OCI-LY7 (cell line): Measurements from ENCODE around the gene ITPA.

Experiments
- CTCF ChIP-seq: fragments of 200-600 bp; sonication (generic); conservative IDR thresholded peaks from 2 replicates; pipeline ENCODE4 v1.5.1; 2014; ENCODE audit warnings: mild to moderate bottlenecking, antibody characterized with exemption, low read length, moderate library complexity, mixed read lengths
- EZH2phosphoT487 ChIP-seq: fragments of 200-600 bp; sonication (generic); IDR thresholded peaks from 2 replicates; pipeline ENCODE4 v1.6.1; 2018; ENCODE audit warnings: low read depth, borderline replicate concordance, mild to moderate bottlenecking, mixed run types, antibody characterized with exemption, low read length, moderate library complexity, mixed read lengths

GRCh38 chr20:3164763-3165410 lies 44.4 kb upstream of the ITPA start:
- TF ChIP-seq CTCF = no peak
- no peak for TF ChIP-seq EZH2phosphoT487
